Measurements from ENCODE around the gene GPR45.

Gene GPR45

GRCh38 chr2:105254531-105255210, 13.1 kb downstream of the GPR45 start:
- DNase-seq (ENCODE audit: low spot score): no peak
- no peak overlapping the region for H3K27ac ChIP-seq
- no peak overlapping the region for H3K4me3 ChIP-seq
- TF ChIP-seq, protein P1, sequence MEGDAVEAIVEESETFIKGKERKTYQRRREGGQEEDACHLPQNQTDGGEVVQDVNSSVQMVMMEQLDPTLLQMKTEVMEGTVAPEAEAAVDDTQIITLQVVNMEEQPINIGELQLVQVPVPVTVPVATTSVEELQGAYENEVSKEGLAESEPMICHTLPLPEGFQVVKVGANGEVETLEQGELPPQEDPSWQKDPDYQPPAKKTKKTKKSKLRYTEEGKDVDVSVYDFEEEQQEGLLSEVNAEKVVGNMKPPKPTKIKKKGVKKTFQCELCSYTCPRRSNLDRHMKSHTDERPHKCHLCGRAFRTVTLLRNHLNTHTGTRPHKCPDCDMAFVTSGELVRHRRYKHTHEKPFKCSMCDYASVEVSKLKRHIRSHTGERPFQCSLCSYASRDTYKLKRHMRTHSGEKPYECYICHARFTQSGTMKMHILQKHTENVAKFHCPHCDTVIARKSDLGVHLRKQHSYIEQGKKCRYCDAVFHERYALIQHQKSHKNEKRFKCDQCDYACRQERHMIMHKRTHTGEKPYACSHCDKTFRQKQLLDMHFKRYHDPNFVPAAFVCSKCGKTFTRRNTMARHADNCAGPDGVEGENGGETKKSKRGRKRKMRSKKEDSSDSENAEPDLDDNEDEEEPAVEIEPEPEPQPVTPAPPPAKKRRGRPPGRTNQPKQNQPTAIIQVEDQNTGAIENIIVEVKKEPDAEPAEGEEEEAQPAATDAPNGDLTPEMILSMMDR (IDR thresholded peaks at IDR 0.05): no peak

GRCh38 chr2:105255979-105256378, 14.4 kb downstream of the GPR45 start:
- Histone ChIP-seq H3K27ac (no peak overlapping the region), H3K4me3 (no peak overlapping the region)
- TF ChIP-seq, protein P1 (IDR thresholded peaks at IDR 0.05): no peak
- DNase-seq (ENCODE audit: low spot score): no peak

GRCh38 chr2:105256431-105257047, 15.0 kb downstream of the GPR45 start:
- DNase-seq (ENCODE audit: low spot score): no peak
- no peak overlapping the region for H3K27ac ChIP-seq
- TF ChIP-seq, protein P1 (IDR thresholded peaks at IDR 0.05): no peak
- no peak overlapping the region for H3K4me3 ChIP-seq

- TF ChIP-seq, protein P1 (IDR thresholded peaks at IDR 0.05): no peak
- Histone ChIP-seq H3K27ac (no peak overlapping the region), H3K4me3 (no peak overlapping the region)
- DNase-seq (ENCODE audit: low spot score): no peak
Observed at GRCh38 chr2:105257981-105258380, 16.4 kb downstream of the GPR45 start.

DNA sequence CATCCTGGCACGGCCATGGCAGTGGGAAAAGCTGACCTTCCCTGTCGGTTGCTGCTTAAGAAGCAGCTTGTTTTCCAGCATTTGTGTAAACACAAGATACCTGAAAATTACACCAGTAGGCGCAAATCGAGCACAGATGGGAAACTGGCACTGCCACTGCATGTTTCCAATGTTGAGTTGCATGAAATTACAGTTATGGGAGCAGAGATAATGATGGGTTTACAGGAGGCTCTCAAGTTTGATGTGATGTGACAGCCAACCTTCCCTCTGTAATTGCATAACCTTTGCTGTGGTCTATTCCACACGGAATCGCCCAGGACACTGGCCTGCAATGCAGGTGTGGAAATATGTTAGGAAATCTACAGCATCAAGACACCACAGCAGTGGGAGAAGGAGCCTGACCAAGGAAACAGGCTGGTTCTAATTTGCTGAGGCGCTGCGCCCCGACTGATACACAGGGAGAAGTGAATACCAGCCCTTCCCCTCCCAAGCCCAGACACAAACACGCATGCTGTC, 17.4 kb downstream of the GPR45 start:
- Histone ChIP-seq H3K4me3 (no peak overlapping the region), H3K27ac (no peak overlapping the region)
- no peak for DNase-seq (ENCODE audit: low spot score)
- TF ChIP-seq, protein P1 (IDR thresholded peaks at IDR 0.05): no peak

GRCh38 chr2:105261061-105261460, 19.5 kb downstream of the GPR45 start:
- TF ChIP-seq, protein P1 (IDR thresholded peaks at IDR 0.05): no peak
- H3K27ac ChIP-seq: no peak overlapping the region
- DNase-seq (ENCODE audit: low spot score): no peak
- no peak overlapping the region for H3K4me3 ChIP-seq

DNA sequence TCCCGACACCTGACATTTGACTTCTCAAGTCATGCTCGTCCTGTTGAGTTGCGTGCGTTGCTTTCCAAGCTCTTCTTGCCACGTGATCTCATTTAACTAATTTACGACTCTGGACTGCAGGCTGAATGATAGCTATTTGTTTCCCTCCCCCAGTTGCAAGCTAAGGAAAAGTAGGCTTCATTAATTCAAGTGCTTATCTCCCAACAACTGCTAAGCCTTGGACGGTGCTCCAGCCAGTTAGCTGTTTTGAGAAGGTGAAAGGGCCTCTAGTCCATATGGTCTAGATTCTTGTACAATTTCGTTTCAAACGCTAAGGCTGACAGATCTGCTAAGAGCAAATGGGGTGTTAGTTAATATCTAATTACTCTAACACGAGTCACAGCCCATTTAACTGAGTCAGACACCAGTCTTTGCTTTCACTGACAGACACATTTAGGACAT, 21.1 kb downstream of the GPR45 start:
- no peak overlapping the region for H3K27ac ChIP-seq
- TF ChIP-seq, protein P1 (IDR thresholded peaks at IDR 0.05): no peak
- DNase-seq (ENCODE audit: low spot score): no peak
- no peak overlapping the region for H3K4me3 ChIP-seq
